BLaER1 treated with 17β-estradiol and CSF1 and Interleukin-3, amounts not matched to agents 10 nM and 100 nM (cell line): ENCODE results near the gene PNPLA1.

Experiments
- H3K27ac ChIP-seq, 11 experiments: shearing (Covaris generic); formaldehyde crosslinking; 2 replicates each; pipeline ENCODE4 v1.8.1; 2022
- H3K27me3 ChIP-seq, 11 experiments: shearing (Covaris generic); formaldehyde crosslinking; 2 replicates each; pipeline ENCODE4 v1.8.1; 2022
- H3K36me3 ChIP-seq, 11 experiments: shearing (Covaris generic); formaldehyde crosslinking; 2 replicates each; pipeline ENCODE4 v1.8.1; 2022
- H3K4me1 ChIP-seq, 10 experiments: shearing (Covaris generic); formaldehyde crosslinking; 2 replicates each; pipeline ENCODE4 v1.8.1; 2022
- H3K4me2 ChIP-seq, 11 experiments: shearing (Covaris generic); formaldehyde crosslinking; 2 replicates each; pipeline ENCODE4 v1.8.1; 2022
- H3K4me3 ChIP-seq, 10 experiments: shearing (Covaris generic); formaldehyde crosslinking; 2 replicates each; pipeline ENCODE4 v1.8.1; 2022
- H3K9ac ChIP-seq, 11 experiments: shearing (Covaris generic); formaldehyde crosslinking; 2 replicates each; pipeline ENCODE4 v1.8.1; 2022
- H3K9me3 ChIP-seq, 11 experiments: shearing (Covaris generic); formaldehyde crosslinking; replicated peaks in 1 of 11; 2 replicates each; pipeline ENCODE4 v1.8.1; 2022
- H4K20me1 ChIP-seq, 11 experiments: shearing (Covaris generic); formaldehyde crosslinking; 2 replicates each; pipeline ENCODE4 v1.8.1; 2022
- Cebpa-rat ChIP-seq, 11 experiments: shearing (Covaris generic); IDR thresholded peaks; 2 replicates each; pipeline ENCODE4 v1.8.1; 2022

The PNPLA1 gene

GRCh38 chr6:36329798-36330291, 60.0 kb downstream of the PNPLA1 start:
- H3K36me3 ChIP-seq = no peaks in the 10 kb centered on the region

GRCh38 chr6:36330366-36330765, 60.5 kb downstream of the PNPLA1 start:
- peaks cover 33 to 100% (median 90%) of the 10 kb centered on the region in 10 experiments for H3K4me1 ChIP-seq
- H3K9me3 ChIP-seq = no peaks in the 10 kb centered on the region
- no peak overlapping the region for H3K4me3 ChIP-seq
- H3K4me2 ChIP-seq = peak overlapping the region; percentile 15 to 86 (median 78); a peak in 20 of 22 replicates
- peak overlapping the region in 1 of 11 experiments; percentile 32; a peak in 2 of 22 replicates for H3K27ac ChIP-seq
- H3K27me3 ChIP-seq = no peaks in the 10 kb centered on the region
- H3K9ac ChIP-seq = peak overlapping the region in 3 of 11 experiments; percentile 9 to 33 (median 13); a peak in 1 of 22 replicates
- no peaks in the 10 kb centered on the region for H3K36me3 ChIP-seq
- H4K20me1 ChIP-seq = 0 out of 22 replicates have a peak, but pooled peaks cover 0 to 4% (median 0%) of the 10 kb centered on the region in 11 experiments
- TF ChIP-seq Cebpa-rat (IDR thresholded peaks at IDR 0.05) = no peak

More at GRCh38 chr6:36329798-36330291, 60.0 kb downstream of the PNPLA1 start:
- H3K27me3 ChIP-seq = no peaks in the 10 kb centered on the region
- H3K4me2 ChIP-seq = peak overlapping the region; percentile 15 to 86 (median 78); a peak in 20 of 22 replicates
- peaks cover 30 to 100% (median 90%) of the 10 kb centered on the region in 10 experiments for H3K4me1 ChIP-seq
- TF ChIP-seq Cebpa-rat (IDR thresholded peaks at IDR 0.05) = no peak
- H4K20me1 ChIP-seq = 0 out of 22 replicates have a peak, but pooled peaks cover 0 to 4% (median 0%) of the 10 kb centered on the region in 11 experiments
- peak overlapping the region in 3 of 11 experiments; percentile 9 to 33 (median 13); a peak in 2 of 22 replicates for H3K9ac ChIP-seq
- no peaks in the 10 kb centered on the region for H3K9me3 ChIP-seq
- H3K27ac ChIP-seq = peak overlapping the region in 1 of 11 experiments; percentile 32; a peak in 2 of 22 replicates
- no peak overlapping the region for H3K4me3 ChIP-seq

DNA sequence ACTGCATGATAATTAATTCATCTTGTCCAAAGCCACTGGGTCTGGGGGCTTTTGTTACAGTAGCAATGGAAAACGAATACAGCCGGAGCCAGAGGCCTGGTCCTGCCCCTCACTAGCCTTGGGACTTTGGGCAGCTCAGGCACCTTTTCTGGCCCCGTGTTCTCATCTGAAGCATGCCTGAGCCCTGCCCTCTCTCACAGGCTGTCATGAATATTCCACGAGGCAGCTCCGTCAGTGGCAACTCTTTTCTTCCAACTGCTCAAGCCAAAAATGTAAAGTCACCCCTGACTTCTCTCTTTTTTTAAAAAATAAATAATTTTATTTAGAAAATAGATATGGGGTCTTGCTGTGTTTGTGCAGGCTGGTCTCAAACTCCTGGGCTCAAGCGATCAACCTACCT, 61.5 kb downstream of the PNPLA1 start:
- Histone ChIP-seq H3K27ac (no peak overlapping the region), H3K9me3 (no peaks in the 10 kb centered on the region), H3K4me1 (peaks cover 33 to 94% (median 80%) of the 10 kb centered on the region in 10 experiments), H4K20me1 (0 out of 22 replicates have a peak, but pooled peaks cover 0 to 4% (median 0%) of the 10 kb centered on the region in 11 experiments), H3K36me3 (no peaks in the 10 kb centered on the region), H3K27me3 (no peaks in the 10 kb centered on the region), H3K9ac (no peak overlapping the region), H3K4me3 (no peak overlapping the region), H3K4me2 (peak overlapping the region in 4 of 11 experiments; percentile 29 to 92 (median 38); a peak in 6 of 22 replicates)
- no peak for TF ChIP-seq Cebpa-rat (IDR thresholded peaks at IDR 0.05)

DNA sequence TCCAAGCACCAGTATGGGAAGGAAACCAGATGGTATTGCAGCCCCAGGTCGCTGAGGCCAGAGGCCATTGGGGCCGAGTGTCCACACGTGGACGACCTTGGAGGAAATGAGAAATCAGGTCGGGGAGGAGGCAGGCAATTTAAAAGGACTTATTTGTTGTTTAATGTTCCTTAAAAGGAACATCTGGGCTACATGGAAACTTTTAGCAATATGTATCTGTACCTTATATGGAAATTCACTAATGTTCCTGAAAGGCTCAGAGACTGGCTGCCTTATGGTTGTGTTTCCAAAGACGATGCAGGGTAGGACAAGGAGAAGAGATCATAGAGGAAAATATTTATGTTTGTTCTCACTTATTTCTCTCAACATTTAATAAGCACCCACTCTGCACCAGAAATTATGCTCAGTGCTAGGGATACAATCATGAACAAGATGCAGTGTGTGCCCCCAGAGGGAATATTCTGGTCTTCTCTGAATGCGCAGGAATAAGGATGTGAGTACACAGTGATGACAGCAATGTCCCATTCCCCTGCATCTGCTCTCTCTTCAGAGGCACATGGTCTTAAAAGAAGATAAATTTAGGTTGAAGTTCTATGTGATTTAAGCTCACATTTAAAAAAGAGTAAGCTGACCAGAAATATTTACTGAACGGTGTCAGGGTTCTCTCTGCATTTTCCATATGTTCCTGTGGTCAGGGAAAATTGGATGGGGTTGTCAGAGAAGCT, 63.5 kb downstream of the PNPLA1 start:
- H3K4me1 ChIP-seq = peaks cover 23 to 92% (median 72%) of the 10 kb centered on the region in 10 experiments
- H3K4me2 ChIP-seq = peak overlapping the region in 10 of 11 experiments; percentile 67 to 92 (median 80); a peak in 20 of 22 replicates
- no peak for TF ChIP-seq Cebpa-rat (IDR thresholded peaks at IDR 0.05)
- H3K9ac ChIP-seq = no peak overlapping the region
- no peaks in the 10 kb centered on the region for H3K9me3 ChIP-seq
- H3K36me3 ChIP-seq = no peaks in the 10 kb centered on the region
- H3K27ac ChIP-seq = no peak overlapping the region
- H4K20me1 ChIP-seq = 0 out of 22 replicates have a peak, but pooled peaks cover 0 to 4% (median 0%) of the 10 kb centered on the region in 11 experiments
- no peaks in the 10 kb centered on the region for H3K27me3 ChIP-seq
- H3K4me3 ChIP-seq = no peak overlapping the region

GRCh38 chr6:36333931-36334725, 64.3 kb downstream of the PNPLA1 start:
- peak overlapping the region; percentile 67 to 92 (median 78) for H3K4me2 ChIP-seq
- peaks cover 25 to 92% (median 68%) of the 10 kb centered on the region in 10 experiments for H3K4me1 ChIP-seq
- no peak overlapping the region for H3K27ac ChIP-seq
- TF ChIP-seq Cebpa-rat (IDR thresholded peaks at IDR 0.05) = no peak
- H3K27me3 ChIP-seq = no peaks in the 10 kb centered on the region
- H3K36me3 ChIP-seq = no peaks in the 10 kb centered on the region
- H3K9ac ChIP-seq = peak overlapping the region in 1 of 11 experiments; percentile 27; a peak in 1 of 22 replicates
- no peaks in the 10 kb centered on the region for H3K9me3 ChIP-seq
- H3K4me3 ChIP-seq = no peak overlapping the region; a peak in 1 of 20 replicates
- 0 out of 22 replicates have a peak, but pooled peaks cover 0 to 4% (median 0%) of the 10 kb centered on the region in 11 experiments for H4K20me1 ChIP-seq

GRCh38 chr6:36334832-36335459, 65.1 kb downstream of the PNPLA1 start:
- Histone ChIP-seq H3K27me3 (no peaks in the 10 kb centered on the region), H3K27ac (no peak overlapping the region), H3K36me3 (no peaks in the 10 kb centered on the region), H4K20me1 (0 out of 22 replicates have a peak, but pooled peaks cover 0 to 2% (median 0%) of the 10 kb centered on the region in 11 experiments), H3K4me3 (no peak overlapping the region; a peak in 1 of 20 replicates), H3K4me1 (peaks cover 24 to 88% (median 62%) of the 10 kb centered on the region in 10 experiments), H3K9ac (no peak overlapping the region), H3K9me3 (no peaks in the 10 kb centered on the region), H3K4me2 (peak overlapping the region; percentile 67 to 92 (median 78); a peak in 20 of 22 replicates)
- TF ChIP-seq Cebpa-rat (IDR thresholded peaks at IDR 0.05) = no peak

DNA sequence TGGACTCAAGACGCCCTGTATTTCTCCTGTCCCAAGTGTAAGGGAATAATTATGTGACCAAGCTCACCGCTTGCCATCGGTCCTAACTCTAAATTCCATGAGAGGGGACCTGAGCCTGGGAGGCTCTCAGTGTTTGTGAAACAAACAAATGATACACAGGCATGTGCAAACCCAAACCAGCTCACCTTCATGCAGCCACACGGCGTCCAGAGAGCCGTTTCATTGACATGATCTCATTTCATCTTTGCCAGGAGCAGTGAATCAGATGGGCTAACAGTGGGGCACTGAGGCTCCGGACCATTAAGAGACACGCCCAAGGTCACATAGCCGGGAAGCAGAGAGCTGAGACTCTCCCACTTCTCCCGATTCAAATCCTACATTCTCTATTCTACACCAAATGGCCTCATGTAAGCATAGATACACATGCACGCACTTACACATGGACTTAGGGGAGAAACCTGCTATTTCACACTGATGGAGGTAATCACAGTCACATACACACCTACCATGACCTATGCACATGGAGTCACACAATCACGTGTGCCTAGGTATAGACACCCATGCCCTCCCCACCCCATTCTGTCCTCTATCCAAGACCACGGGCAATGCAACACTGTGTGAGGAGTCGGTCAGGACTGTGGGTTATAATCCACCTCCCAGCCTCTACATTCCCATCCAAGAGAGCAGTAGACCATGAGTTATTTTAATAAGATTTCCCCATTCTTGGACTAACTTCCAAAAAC, 65.8 kb downstream of the PNPLA1 start:
- Histone ChIP-seq H3K9me3 (no peaks in the 10 kb centered on the region), H3K27me3 (no peaks in the 10 kb centered on the region), H3K4me3 (no peak overlapping the region), H3K27ac (no peak overlapping the region), H3K4me2 (peak overlapping the region in 7 of 11 experiments; percentile 74 to 92 (median 81); a peak in 10 of 22 replicates), H3K4me1 (peaks cover 24 to 86% (median 61%) of the 10 kb centered on the region in 10 experiments), H3K36me3 (no peaks in the 10 kb centered on the region), H3K9ac (no peak overlapping the region), H4K20me1 (no peaks in the 10 kb centered on the region)
- TF ChIP-seq Cebpa-rat (IDR thresholded peaks at IDR 0.05) = no peak
